ENCODE measurements around the gene PRRC2B. TPM values are rescaled to one million over a fixed set of nuclear protein-coding genes. Genes with fewer than 3 reads are reported as not detected.

PRRC2B gene
- total and polyA plus RNA-seq, 2 of the 8 experiments (the other 6 are each of a cell fraction or from before 2014, with no cell fraction given) = 37.3 to 249 TPM

GRCh38 chr9:131467214-131467935, 73.5 kb downstream of the PRRC2B start (continued):
- TF ChIP-seq CHD1 (IDR thresholded peaks at IDR 0.05; ENCODE audit: low read depth, low read length) = no peak
- no peak for TF ChIP-seq CHD2 (IDR thresholded peaks at IDR 0.05; ENCODE audit: low read length)
- TF ChIP-seq MAFK (IDR thresholded peaks at IDR 0.05; ENCODE audit: low read depth, low read length) = no peak
- TF ChIP-seq SP4 (IDR thresholded peaks at IDR 0.05; ENCODE audit: low read length) = no peak

Data from H1 (cell line).